BJ (cell line): ENCODE data around the gene KCNQ1. TPM values are rescaled to one million over a fixed set of nuclear protein-coding genes. Genes with fewer than 3 reads are reported as not detected.

Experiments
- CTCF ChIA-PET: fragments of 350-600 bp; formaldehyde crosslinking; extraction: SDS; loops from one replicate; lab custom pipeline; 2021; ENCODE audit warnings: antibody characterized with exemption, inconsistent platforms; lab: Yijun Ruan, JAX
- POLR2A ChIA-PET: fragments of 300-600 bp; sonication (Branson Sonifier 250); formaldehyde crosslinking; extraction: SDS; loops from one replicate; lab custom pipeline; 2021; ENCODE audit warnings: antibody characterized with exemption; lab: Charles Lee
- DNase-seq: peaks from one replicate; pipeline ENCODE4 v3.0.0-alpha.2; 2011; ENCODE audit warnings: low read depth
- H3K27me3 ChIP-seq: 2 replicates; pipeline ENCODE4 v1.6.0; 2011; ENCODE audit warnings: low read length; ENCODE audit not compliant: control insufficient read depth, insufficient read depth
- H3K36me3 ChIP-seq: 2 replicates; pipeline ENCODE4 v1.5.1; 2011; ENCODE audit warnings: low read length; ENCODE audit not compliant: control insufficient read depth, insufficient read depth
- H3K4me3 ChIP-seq: 2 replicates; pipeline ENCODE4 v1.5.1; 2011; ENCODE audit warnings: low read depth, mild to moderate bottlenecking, control low read depth, low read length
- CTCF ChIP-seq: IDR thresholded peaks from 2 replicates; pipeline ENCODE4 v1.5.1; 2011; ENCODE audit warnings: low read depth, mild to moderate bottlenecking, control low read depth, inconsistent platforms, low read length, moderate library complexity; ENCODE audit not compliant: insufficient read depth
- polyA plus RNA-seq: library from polyadenylated mRNA; depleted of rRNA; stranded (reverse); fragments of >200 nt; gene quantifications from 2 replicates; pipeline ENCODE4 v1.2.3, GENCODE V29; 2011

The KCNQ1 gene
- polyA plus RNA-seq, 1 experiment: not detected

GRCh38 chr11:2810411-2811205, 365.8 kb downstream of the KCNQ1 start:
- ChIA-PET CTCF (no interaction called here), POLR2A (no interaction called here)
- no peak for TF ChIP-seq CTCF
- H3K36me3 ChIP-seq: no peaks in the 10 kb centered on the region
- DNase-seq: no peak
- no peak overlapping the region for H3K4me3 ChIP-seq
- peaks cover 34% of the 10 kb centered on the region for H3K27me3 ChIP-seq

GRCh38 chr11:2811206-2812091, 366.6 kb downstream of the KCNQ1 start:
- TF ChIP-seq CTCF: no peak
- Histone ChIP-seq H3K36me3 (no peaks in the 10 kb centered on the region), H3K4me3 (no peak overlapping the region), H3K27me3 (peaks cover 28% of the 10 kb centered on the region)
- ChIA-PET POLR2A (no interaction called here), CTCF (no interaction called here)
- DNase-seq: no peak

DNA sequence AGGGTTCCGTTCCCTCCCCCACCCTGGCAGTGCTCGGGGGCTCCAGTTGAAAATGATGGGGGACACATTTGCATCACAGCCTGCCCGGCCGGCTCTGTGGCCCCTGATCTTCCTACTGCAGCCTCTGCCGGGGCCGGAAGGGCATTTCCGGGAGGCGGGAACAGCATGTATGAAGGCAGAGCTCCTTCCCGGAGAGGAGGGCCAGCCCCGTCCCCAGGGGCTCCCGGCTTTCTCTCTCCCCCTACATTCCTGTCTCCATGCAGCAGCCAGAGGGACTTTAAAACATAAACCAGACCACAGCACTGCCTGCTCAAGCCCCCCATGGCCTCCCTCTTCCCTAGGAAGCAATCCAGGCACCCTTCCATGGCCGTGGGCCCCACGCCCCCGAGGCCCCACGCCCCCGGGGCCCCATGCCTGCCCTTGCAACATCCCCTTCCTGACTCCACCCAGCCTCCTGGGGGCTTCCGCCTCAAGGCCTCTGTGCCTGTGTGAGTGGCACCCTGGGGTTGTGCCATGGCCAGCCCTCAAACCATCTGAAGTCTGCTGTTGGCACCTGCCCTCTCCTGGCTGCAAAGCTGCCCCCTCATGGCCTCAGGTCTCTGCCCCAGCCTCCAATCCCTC, 367.7 kb downstream of the KCNQ1 start:
- TF ChIP-seq CTCF: no peak
- DNase-seq: no peak
- CTCF ChIA-PET: no interaction called here
- no peaks in the 10 kb centered on the region for H3K36me3 ChIP-seq
- H3K4me3 ChIP-seq: no peak overlapping the region
- POLR2A ChIA-PET: no interaction called here
- H3K27me3 ChIP-seq: peaks cover 24% of the 10 kb centered on the region

DNA sequence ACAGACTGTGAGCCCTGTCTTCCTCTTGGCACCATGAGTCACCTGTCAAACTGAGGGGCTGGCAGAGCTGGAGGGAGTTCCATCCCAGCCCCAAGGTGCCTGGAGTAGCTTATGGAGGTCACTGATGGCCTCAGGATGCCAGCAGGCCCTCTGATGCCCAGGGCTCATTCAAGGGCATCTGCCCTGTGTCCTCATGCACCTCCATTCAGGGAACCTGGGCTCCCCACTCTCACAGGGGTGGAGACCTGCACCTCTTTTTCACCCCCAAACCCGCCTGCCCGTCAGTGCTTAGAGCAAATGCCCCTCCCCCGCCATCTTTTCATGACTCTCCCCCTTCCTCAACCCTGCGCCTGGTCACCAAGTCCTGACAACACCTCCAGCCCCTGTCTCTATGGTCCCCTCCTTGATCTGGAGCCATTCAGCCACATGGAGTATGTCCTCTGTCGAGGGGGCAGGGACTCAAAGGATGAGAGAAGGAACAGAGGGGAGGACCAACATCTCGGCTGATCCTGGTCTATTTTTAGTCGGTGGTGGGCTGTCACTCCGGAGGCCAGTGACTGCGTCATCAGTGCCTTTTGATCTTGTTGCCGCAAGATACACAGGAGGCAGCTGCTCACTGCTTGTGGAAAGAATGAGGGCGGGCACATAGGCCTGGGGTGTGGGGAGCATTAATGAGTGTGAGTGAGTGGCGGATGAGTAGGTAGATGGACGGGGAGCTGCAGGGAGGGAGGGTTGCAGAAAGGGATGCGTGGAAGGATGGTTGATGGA, 368.5 kb downstream of the KCNQ1 start:
- POLR2A ChIA-PET: no interaction called here
- Histone ChIP-seq H3K4me3 (no peak overlapping the region), H3K36me3 (no peaks in the 10 kb centered on the region), H3K27me3 (peaks cover 16% of the 10 kb centered on the region)
- no peak for TF ChIP-seq CTCF
- CTCF ChIA-PET: no interaction called here
- no peak for DNase-seq
